Fibroblast of lung (primary cell): Measurements from ENCODE around the gene DENND1A. TPM values are rescaled to one million over a fixed set of nuclear protein-coding genes. Genes with fewer than 3 reads are reported as not detected.

ENCODE experiments used
- DNase-seq, 2 donors: peaks; one replicate each; pipeline versions ENCODE4 v3.0.0 to v3.0.0-alpha.2; 2010; ENCODE audit warnings: low read depth in 2 of 2
- H2AFZ ChIP-seq: 2 replicates; pipeline ENCODE4 v1.5.1; 2012; ENCODE audit warnings: low read length, control low read depth, inconsistent platforms
- H3K27ac ChIP-seq: 2 replicates; pipeline ENCODE4 v1.5.1; 2011; ENCODE audit warnings: low read length, control low read depth; ENCODE audit not compliant: insufficient read depth
- H3K27me3 ChIP-seq: 2 replicates; pipeline ENCODE4 v1.5.1; 2011; ENCODE audit warnings: mild to moderate bottlenecking, low read length; ENCODE audit not compliant: control insufficient read depth, insufficient read depth
- H3K36me3 ChIP-seq: 2 replicates; pipeline ENCODE4 v1.5.1; 2011; ENCODE audit warnings: low read length; ENCODE audit not compliant: control insufficient read depth, insufficient read depth
- H3K4me1 ChIP-seq: 2 replicates; pipeline ENCODE4 v1.5.1; 2011; ENCODE audit warnings: low read length; ENCODE audit not compliant: control insufficient read depth, insufficient read depth; ENCODE audit errors: extremely low read depth
- H3K4me2 ChIP-seq: 2 replicates; pipeline ENCODE4 v1.5.1; 2011; ENCODE audit warnings: low read length, control low read depth; ENCODE audit not compliant: insufficient read depth; ENCODE audit errors: extremely low read depth
- H3K4me3 ChIP-seq, 4 experiments: fragments of 200-600 bp in 1 of 4; sonication (generic) in 1 of 4; replicated peaks in 1 of 4; 2 replicates each; pipeline ENCODE4 v1.5.1; 2011 to 2016; ENCODE audit warnings: low read length in 4 of 4, low read depth in 3 of 4, mild to moderate bottlenecking in 3 of 4, control low read depth in 2 of 4, inconsistent platforms in 1 of 4, mixed read lengths in 1 of 4; ENCODE audit not compliant: insufficient read depth in 1 of 4; ENCODE audit errors: control extremely low read depth in 1 of 4
- H3K79me2 ChIP-seq: 2 replicates; pipeline ENCODE4 v1.5.1; 2012; ENCODE audit warnings: mild to moderate bottlenecking, low read length, inconsistent platforms; ENCODE audit not compliant: control insufficient read depth, insufficient read depth
- H3K9ac ChIP-seq: 2 replicates; pipeline ENCODE4 v1.5.1; 2011; ENCODE audit warnings: mild to moderate bottlenecking, low read length, control low read depth; ENCODE audit not compliant: insufficient read depth
- H3K9me3 ChIP-seq: 2 replicates; pipeline ENCODE4 v1.5.1; 2012; ENCODE audit warnings: low read depth, low read length; ENCODE audit not compliant: control insufficient read depth, insufficient read depth
- H4K20me1 ChIP-seq: 2 replicates; pipeline ENCODE4 v1.5.1; 2011; ENCODE audit warnings: low read length; ENCODE audit not compliant: control insufficient read depth, insufficient read depth; ENCODE audit errors: extremely low read depth
- CTCF ChIP-seq, 2 donors: IDR thresholded peaks in 1 of 2; conservative IDR thresholded peaks in 1 of 2; 1 replicate in 1 of 2; 2 replicates in 1 of 2; pipeline ENCODE4 v1.5.1; 2011 to 2012; ENCODE audit warnings: low read length in 2 of 2, control low read depth in 1 of 2, inconsistent platforms in 1 of 2, low read depth in 1 of 2, mild to moderate bottlenecking in 1 of 2
- EZH2 ChIP-seq: IDR thresholded peaks from 2 replicates; pipeline ENCODE4 v1.5.1; 2012; ENCODE audit warnings: low read length, control low read depth, mild to moderate bottlenecking; ENCODE audit errors: missing control alignments
- polyA plus RNA-seq, 2 donors: library from polyadenylated mRNA; depleted of rRNA in 1 of 2; stranded (reverse) in 1 of 2; unstranded in 1 of 2; fragments of >200 nt; gene quantifications; 2 replicates each; pipeline ENCODE4 v1.2.1, GENCODE V29; 2011 to 2012; ENCODE audit warnings: missing spikeins in 1 of 2
- total RNA-seq: library from RNA; depleted of rRNA; stranded (reverse); fragments of >200 nt; gene quantifications from 2 replicates; pipeline ENCODE4 v1.2.1, GENCODE V29; 2014

The DENND1A gene
- total and polyA plus RNA-seq, 2 donors (not counting 1 experiment from before 2014, with no cell fraction given), result 13.0 to 18.3 TPM

- no peak for TF ChIP-seq CTCF (conservative IDR thresholded peaks at IDR 0.05 in 1 of 2, IDR thresholded peaks at IDR 0.05 in 1 of 2; ENCODE audit: low read depth in 1 of 2, low read length in 2 of 2)
- TF ChIP-seq EZH2, result no peak
These were observed 330.1 kb downstream of the DENND1A start for GRCh38 chr9:123599781-123600180.

GRCh38 chr9:123597876-123598556 lies 331.9 kb downstream of the DENND1A start:
- H3K4me1 ChIP-seq, result no peaks in the 10 kb centered on the region
- H3K4me2 ChIP-seq, result no peak overlapping the region
- H3K36me3 ChIP-seq, result no peaks in the 10 kb centered on the region
- no peak overlapping the region for H3K9ac ChIP-seq
- no peak overlapping the region for H2AFZ ChIP-seq
- no peak for DNase-seq
- no peaks in the 10 kb centered on the region for H3K79me2 ChIP-seq
- H3K9me3 ChIP-seq, result no peaks in the 10 kb centered on the region
- no peak overlapping the region for H3K4me3 ChIP-seq
- TF ChIP-seq CTCF (conservative IDR thresholded peaks at IDR 0.05 in 1 of 2, IDR thresholded peaks at IDR 0.05 in 1 of 2; ENCODE audit: low read depth in 1 of 2, low read length in 2 of 2) (no peak), EZH2 (no peak)
- H3K27me3 ChIP-seq, result no peaks in the 10 kb centered on the region
- no peak overlapping the region for H3K27ac ChIP-seq
- H4K20me1 ChIP-seq, result no peaks in the 10 kb centered on the region

More at GRCh38 chr9:123599781-123600180, 330.1 kb downstream of the DENND1A start:
- Histone ChIP-seq H3K4me1 (no peaks in the 10 kb centered on the region), H2AFZ (no peak overlapping the region), H3K79me2 (no peaks in the 10 kb centered on the region), H3K36me3 (no peaks in the 10 kb centered on the region), H3K27ac (no peak overlapping the region), H4K20me1 (no peaks in the 10 kb centered on the region), H3K27me3 (no peaks in the 10 kb centered on the region), H3K4me3 (no peak overlapping the region), H3K9me3 (no peaks in the 10 kb centered on the region), H3K4me2 (no peak overlapping the region), H3K9ac (no peak overlapping the region)
- no peak for DNase-seq

GRCh38 chr9:123597048-123597447 lies 332.9 kb downstream of the DENND1A start:
- no peak overlapping the region for H2AFZ ChIP-seq
- no peak overlapping the region for H3K27ac ChIP-seq
- H3K4me1 ChIP-seq, result no peaks in the 10 kb centered on the region
- H3K9ac ChIP-seq, result no peak overlapping the region
- no peaks in the 10 kb centered on the region for H3K9me3 ChIP-seq
- H3K4me2 ChIP-seq, result no peak overlapping the region
- no peaks in the 10 kb centered on the region for H3K79me2 ChIP-seq
- no peak for DNase-seq
- no peaks in the 10 kb centered on the region for H3K36me3 ChIP-seq
- TF ChIP-seq CTCF (conservative IDR thresholded peaks at IDR 0.05 in 1 of 2, IDR thresholded peaks at IDR 0.05 in 1 of 2; ENCODE audit: low read depth in 1 of 2, low read length in 2 of 2), result no peak
- TF ChIP-seq EZH2, result no peak
- H4K20me1 ChIP-seq, result no peaks in the 10 kb centered on the region
- H3K4me3 ChIP-seq, result no peak overlapping the region
- H3K27me3 ChIP-seq, result no peaks in the 10 kb centered on the region
